Activated naive CD8-positive, alpha-beta T cell treated with anti-CD3 and anti-CD28 coated beads, Interleukin-2, amount 50 U/mL, for 24 hours (primary cell): Measurements from ENCODE around the gene RAD51B.

Experiments
- ATAC-seq: fragments of 150-1000 bp; cut with Tn5 transposase; one replicate; pipeline ENCODE4 v1.10.0; 2021
- DNase-seq: peaks from one replicate; pipeline ENCODE4 v3.0.0; 2021
- H3K27ac Mint-ChIP-seq: one replicate; pipeline ENCODE4 v1.8.0; 2021; ENCODE audit warnings: mild to moderate bottlenecking, mixed read lengths
- H3K27me3 Mint-ChIP-seq: one replicate; pipeline ENCODE4 v1.8.0; 2021; ENCODE audit warnings: mixed read lengths
- H3K36me3 Mint-ChIP-seq: one replicate; pipeline ENCODE4 v1.8.0; 2021; ENCODE audit warnings: low read depth, mixed read lengths
- H3K4me1 Mint-ChIP-seq: one replicate; pipeline ENCODE4 v1.8.0; 2021; ENCODE audit warnings: mixed read lengths
- H3K4me3 Mint-ChIP-seq: one replicate; pipeline ENCODE4 v1.8.0; 2021; ENCODE audit warnings: mild to moderate bottlenecking, moderate library complexity, mixed read lengths
- H3K9me3 Mint-ChIP-seq: one replicate; pipeline ENCODE4 v1.8.0; 2021; ENCODE audit warnings: mixed read lengths

Gene RAD51B

DNA sequence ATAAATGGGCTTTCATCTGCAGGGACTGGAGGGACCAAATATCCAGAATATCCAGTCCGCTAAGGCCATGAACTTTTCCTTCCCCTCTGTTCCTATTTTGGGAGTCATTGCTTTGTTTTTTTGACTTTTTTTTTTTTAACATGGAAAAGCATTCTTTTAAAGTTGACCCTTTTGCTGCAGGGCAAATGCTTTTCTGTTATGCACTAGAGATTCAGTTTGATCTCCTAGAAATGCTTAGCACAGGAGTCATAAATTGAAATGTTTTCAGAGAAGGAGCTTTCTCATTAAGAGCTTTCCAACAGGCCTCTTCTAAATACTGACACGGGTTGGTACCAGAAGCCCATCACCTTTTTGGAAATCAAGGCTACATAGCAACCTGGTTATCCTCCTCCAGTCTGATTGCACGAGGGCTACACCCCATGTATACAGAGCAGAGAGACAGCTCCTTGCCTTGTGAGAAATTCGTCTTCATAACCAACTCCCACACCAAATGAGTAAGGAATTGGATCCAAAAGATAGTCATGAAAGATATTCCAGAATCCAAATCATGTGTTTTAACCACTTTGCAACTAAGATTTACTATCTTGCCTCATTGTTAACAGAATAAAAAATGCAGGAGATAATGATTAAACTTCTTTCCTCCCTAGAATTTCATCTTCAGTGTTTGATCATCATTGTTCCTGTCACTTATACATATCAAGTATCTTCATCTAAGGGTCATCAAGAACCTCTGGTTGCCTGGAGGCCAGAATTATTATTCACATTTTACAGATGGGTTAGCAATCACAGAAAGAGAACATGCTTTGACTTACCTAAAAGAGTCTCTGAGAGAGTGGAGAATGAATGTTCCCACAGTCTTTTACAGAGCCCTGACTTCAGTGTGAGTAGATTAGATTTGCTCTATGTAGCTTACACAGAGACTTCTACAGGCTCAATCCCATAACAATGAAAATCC is 583.9 kb downstream of the RAD51B start:
- DNase-seq (no peak), ATAC-seq (no peak)
- Mint-ChIP-seq H3K27me3 (no peaks in the 10 kb centered on the region), H3K9me3 (no peaks in the 10 kb centered on the region), H3K36me3 (no peaks in the 10 kb centered on the region), H3K4me1 (peaks cover 68% of the 10 kb centered on the region), H3K4me3 (no peak overlapping the region), H3K27ac (peak overlapping the region; percentile 85)

DNA sequence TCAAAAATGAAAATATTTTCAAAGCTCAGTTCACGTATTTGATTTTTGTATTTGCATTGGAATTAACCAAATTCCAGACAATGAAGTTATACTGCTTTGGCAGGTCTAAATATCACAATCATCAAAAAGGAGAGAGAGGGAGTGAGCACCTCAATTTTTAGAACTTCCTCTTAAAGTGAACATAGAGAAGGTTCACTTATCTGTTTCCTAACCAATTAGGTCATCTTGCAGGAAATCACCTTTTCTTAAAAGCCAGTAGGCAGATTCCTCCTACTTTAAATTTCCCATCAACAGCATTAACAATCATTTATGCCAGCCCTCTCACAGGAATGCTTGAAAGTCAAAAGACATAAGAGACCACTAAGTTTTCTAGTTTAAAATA is 584.6 kb downstream of the RAD51B start:
- no peak for DNase-seq
- Mint-ChIP-seq H3K9me3 (no peaks in the 10 kb centered on the region), H3K36me3 (no peaks in the 10 kb centered on the region), H3K4me1 (peaks cover 71% of the 10 kb centered on the region), H3K27me3 (no peaks in the 10 kb centered on the region), H3K4me3 (no peak overlapping the region), H3K27ac (peak overlapping the region; percentile 85)
- ATAC-seq, result no peak

GRCh38 chr14:68404652-68405183 is 585.1 kb downstream of the RAD51B start:
- ATAC-seq (peak; percentile 74), DNase-seq (no peak)
- Mint-ChIP-seq H3K9me3 (no peaks in the 10 kb centered on the region), H3K4me3 (no peak overlapping the region), H3K4me1 (peaks cover 76% of the 10 kb centered on the region), H3K36me3 (no peaks in the 10 kb centered on the region), H3K27ac (peak overlapping the region; percentile 85), H3K27me3 (no peaks in the 10 kb centered on the region)

- H3K27ac Mint-ChIP-seq, result no peak overlapping the region
- H3K9me3 Mint-ChIP-seq, result no peaks in the 10 kb centered on the region
- no peak overlapping the region for H3K4me3 Mint-ChIP-seq
- peaks cover 65% of the 10 kb centered on the region for H3K4me1 Mint-ChIP-seq
- no peaks in the 10 kb centered on the region for H3K27me3 Mint-ChIP-seq
- ATAC-seq (peak; percentile 37), DNase-seq (no peak)
- H3K36me3 Mint-ChIP-seq, result no peaks in the 10 kb centered on the region
These were observed 586.4 kb downstream of the RAD51B start for GRCh38 chr14:68405961-68406360.

- H3K27ac Mint-ChIP-seq, result peak overlapping the region; percentile 57
- ATAC-seq, result no peak
- H3K27me3 Mint-ChIP-seq, result no peaks in the 10 kb centered on the region
- H3K4me3 Mint-ChIP-seq, result no peak overlapping the region
- peaks cover 55% of the 10 kb centered on the region for H3K4me1 Mint-ChIP-seq
- no peaks in the 10 kb centered on the region for H3K36me3 Mint-ChIP-seq
- no peaks in the 10 kb centered on the region for H3K9me3 Mint-ChIP-seq
- no peak for DNase-seq
These were observed 587.7 kb downstream of the RAD51B start for GRCh38 chr14:68407285-68407684.

DNA sequence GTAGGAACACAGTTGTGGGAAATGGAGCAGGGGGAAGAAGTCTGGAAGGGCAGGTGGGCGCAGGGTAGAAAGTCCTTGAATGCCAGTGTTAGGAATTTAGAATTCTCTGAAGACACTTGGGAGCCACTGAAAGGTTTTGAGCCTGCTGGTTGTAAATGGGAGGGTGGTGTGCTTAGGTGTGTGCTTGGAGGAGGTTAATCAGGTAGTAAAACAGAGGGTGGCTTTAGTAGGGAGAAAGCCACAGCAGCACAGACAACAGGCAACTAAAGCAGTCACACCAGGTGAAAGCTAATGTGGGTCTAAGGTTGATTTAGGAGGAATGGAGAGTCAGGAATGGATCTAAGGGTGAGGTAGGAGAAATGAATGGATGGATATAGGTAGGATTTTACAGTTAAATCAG is 588.2 kb downstream of the RAD51B start:
- H3K9me3 Mint-ChIP-seq, result no peaks in the 10 kb centered on the region
- peaks cover 49% of the 10 kb centered on the region for H3K4me1 Mint-ChIP-seq
- H3K36me3 Mint-ChIP-seq, result no peaks in the 10 kb centered on the region
- DNase-seq (no peak), ATAC-seq (no peak)
- peak overlapping the region; percentile 64 for H3K27ac Mint-ChIP-seq
- H3K27me3 Mint-ChIP-seq, result no peaks in the 10 kb centered on the region
- H3K4me3 Mint-ChIP-seq, result no peak overlapping the region

DNA sequence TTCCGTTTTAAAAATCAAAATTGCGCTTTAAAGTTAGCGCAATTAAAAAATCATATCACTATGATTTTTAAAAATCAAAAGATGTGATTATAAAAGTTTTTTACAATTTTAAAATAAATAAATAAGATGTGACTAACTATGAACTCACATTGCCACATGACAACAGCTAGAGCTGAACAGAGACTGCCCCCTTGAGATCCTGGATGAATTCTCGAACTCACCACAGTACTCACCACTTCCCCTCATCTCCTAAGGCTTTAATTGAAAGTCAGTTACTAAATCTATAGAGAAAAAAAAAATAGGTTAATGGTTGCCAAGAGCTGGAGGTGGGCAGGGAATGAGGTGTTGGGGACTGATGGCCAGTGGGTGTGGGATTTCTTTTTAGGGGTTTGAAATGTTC is 589.1 kb downstream of the RAD51B start:
- Mint-ChIP-seq H3K36me3 (no peaks in the 10 kb centered on the region), H3K27me3 (no peaks in the 10 kb centered on the region), H3K4me3 (no peak overlapping the region), H3K27ac (no peak overlapping the region), H3K4me1 (peaks cover 42% of the 10 kb centered on the region), H3K9me3 (no peaks in the 10 kb centered on the region)
- DNase-seq, result no peak
- ATAC-seq, result no peak

DNA sequence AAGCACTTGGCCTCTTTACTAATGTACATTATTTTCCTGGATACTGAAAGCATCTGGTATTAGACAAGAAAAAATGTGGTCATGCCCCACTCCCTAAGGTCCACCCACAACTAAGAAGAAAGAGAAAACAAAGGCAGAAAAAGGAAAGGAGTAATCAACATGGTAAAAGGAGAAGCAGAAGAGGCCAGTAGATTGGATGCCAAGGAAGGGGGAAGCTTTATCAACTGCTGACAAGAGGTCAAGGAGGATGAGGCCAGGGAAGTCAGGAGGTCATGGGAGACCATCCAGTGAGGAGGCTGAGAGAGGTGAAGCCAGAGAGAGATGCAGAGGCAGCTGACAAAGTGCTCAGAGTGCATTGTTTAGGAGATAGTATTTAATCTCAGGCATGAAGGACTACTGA is 589.8 kb downstream of the RAD51B start:
- H3K4me1 Mint-ChIP-seq, result peaks cover 35% of the 10 kb centered on the region

DNA sequence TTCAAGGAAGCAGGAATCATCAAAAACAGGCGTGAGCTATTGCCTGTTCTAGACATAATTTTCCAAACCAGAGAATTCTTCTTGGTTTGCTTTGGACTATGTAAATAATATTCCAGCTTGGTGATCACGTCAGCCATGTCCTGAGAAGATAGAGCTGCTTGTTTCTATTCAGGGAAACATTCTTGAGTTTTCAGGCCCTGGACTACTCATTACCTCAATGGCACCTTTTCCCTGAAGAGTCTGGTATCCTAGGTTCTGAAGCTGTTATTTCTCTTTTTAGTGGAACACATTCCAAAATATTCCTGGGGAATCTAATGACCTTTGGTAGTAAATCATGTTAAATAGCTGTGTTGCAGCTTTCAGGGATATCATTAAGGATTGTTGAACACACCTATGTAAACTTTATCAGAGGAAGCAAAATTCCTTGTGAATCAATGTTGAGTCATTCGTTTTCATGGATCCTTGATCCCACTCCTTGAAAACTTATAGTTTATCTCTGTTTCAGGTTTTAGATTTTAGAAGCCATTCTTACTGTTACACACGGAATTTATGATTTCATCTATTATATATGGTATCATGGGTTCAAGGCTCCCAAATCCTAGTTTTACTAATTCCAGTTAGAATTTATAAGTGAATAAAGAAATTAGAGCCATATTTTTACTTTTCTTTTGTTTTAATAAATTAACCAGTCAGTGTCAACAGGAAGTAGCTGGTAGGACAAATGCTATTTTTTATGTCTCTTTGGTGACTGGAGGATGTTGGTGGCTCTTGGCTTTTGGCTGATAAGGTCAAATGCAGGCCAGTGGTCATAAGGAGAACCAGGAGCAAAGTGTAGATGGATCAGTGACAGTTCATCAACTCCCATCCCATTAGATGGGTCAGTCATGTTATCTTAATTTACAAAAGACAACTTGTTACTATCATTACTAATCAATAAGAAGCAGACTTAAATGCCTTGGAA is 593.2 kb downstream of the RAD51B start:
- Mint-ChIP-seq H3K9me3 (no peaks in the 10 kb centered on the region), H3K36me3 (no peaks in the 10 kb centered on the region), H3K4me1 (peaks cover 15% of the 10 kb centered on the region), H3K27me3 (no peaks in the 10 kb centered on the region), H3K27ac (no peak overlapping the region), H3K4me3 (no peak overlapping the region)
- no peak for ATAC-seq
- DNase-seq, result no peak

More for the DNA sequence above, 589.8 kb downstream of the RAD51B start:
- H3K9me3 Mint-ChIP-seq, result no peaks in the 10 kb centered on the region
- no peak overlapping the region for H3K4me3 Mint-ChIP-seq
- no peaks in the 10 kb centered on the region for H3K36me3 Mint-ChIP-seq
- ATAC-seq (no peak), DNase-seq (no peak)
- H3K27me3 Mint-ChIP-seq, result no peaks in the 10 kb centered on the region
- peak overlapping the region; percentile 53 for H3K27ac Mint-ChIP-seq

- Mint-ChIP-seq H3K9me3 (no peaks in the 10 kb centered on the region), H3K36me3 (no peaks in the 10 kb centered on the region), H3K27ac (no peak overlapping the region), H3K4me3 (no peak overlapping the region), H3K27me3 (no peaks in the 10 kb centered on the region), H3K4me1 (peaks cover 12% of the 10 kb centered on the region)
- DNase-seq (no peak), ATAC-seq (no peak)
These were observed 593.9 kb downstream of the RAD51B start for GRCh38 chr14:68413509-68413908.

GRCh38 chr14:68414121-68414520 is 594.5 kb downstream of the RAD51B start:
- Mint-ChIP-seq H3K27ac (no peak overlapping the region), H3K36me3 (no peaks in the 10 kb centered on the region), H3K9me3 (no peaks in the 10 kb centered on the region), H3K27me3 (no peaks in the 10 kb centered on the region), H3K4me3 (no peak overlapping the region), H3K4me1 (peaks cover 12% of the 10 kb centered on the region)
- DNase-seq (no peak), ATAC-seq (no peak)

GRCh38 chr14:68416171-68416570 is 596.6 kb downstream of the RAD51B start:
- no peak for ATAC-seq
- peaks cover 16% of the 10 kb centered on the region for H3K4me1 Mint-ChIP-seq
- no peak for DNase-seq
- no peak overlapping the region for H3K27ac Mint-ChIP-seq
- no peaks in the 10 kb centered on the region for H3K9me3 Mint-ChIP-seq
- H3K4me3 Mint-ChIP-seq, result no peak overlapping the region
- no peaks in the 10 kb centered on the region for H3K36me3 Mint-ChIP-seq
- H3K27me3 Mint-ChIP-seq, result no peaks in the 10 kb centered on the region

DNA sequence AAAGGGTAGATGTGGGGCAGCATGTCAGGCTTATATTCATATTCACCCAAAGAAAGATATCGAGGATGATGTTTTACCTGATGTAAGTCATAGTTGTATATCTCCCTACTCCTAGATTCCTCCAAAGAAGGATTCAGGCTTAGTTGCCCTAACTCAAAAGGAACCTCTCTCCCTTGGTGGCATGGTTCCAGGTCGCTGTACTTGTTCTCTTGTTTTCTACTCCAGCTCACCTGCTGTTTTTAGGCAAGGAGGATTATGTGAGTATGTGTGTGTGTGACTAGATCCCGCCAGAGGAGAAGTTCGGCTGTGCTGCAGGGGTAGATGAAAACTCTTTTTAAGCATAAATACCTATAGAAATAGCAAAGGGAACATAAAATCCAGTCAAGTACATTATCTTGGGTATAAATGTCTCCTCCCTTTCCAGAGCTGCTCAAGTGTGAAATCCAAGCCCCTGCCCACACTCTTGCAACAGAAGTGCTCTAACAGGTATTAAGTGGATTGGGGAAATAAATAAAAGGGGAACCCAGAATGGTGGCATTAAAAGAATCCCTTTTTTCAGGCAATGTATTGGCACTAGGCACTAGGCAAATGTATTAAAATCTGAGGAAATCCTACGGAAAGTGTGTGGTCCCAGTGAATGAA is 597.6 kb downstream of the RAD51B start:
- ATAC-seq (no peak), DNase-seq (no peak)
- H3K4me3 Mint-ChIP-seq, result no peak overlapping the region
- H3K4me1 Mint-ChIP-seq, result peaks cover 16% of the 10 kb centered on the region
- H3K36me3 Mint-ChIP-seq, result no peaks in the 10 kb centered on the region
- H3K27me3 Mint-ChIP-seq, result no peaks in the 10 kb centered on the region
- no peak overlapping the region for H3K27ac Mint-ChIP-seq
- no peaks in the 10 kb centered on the region for H3K9me3 Mint-ChIP-seq
